IMR-90 (cell line): ENCODE results near the gene BTNL8.

ENCODE experiments used
- CEBPB ChIP-seq: IDR thresholded peaks from 2 replicates; pipeline ENCODE4 v1.6.1; 2012; ENCODE audit warnings: low read depth, low read length, improper control_type of control experiment
- CHD1 ChIP-seq: IDR thresholded peaks from 2 replicates; pipeline ENCODE4 v1.6.1; 2012; ENCODE audit warnings: low read depth, low read length, improper control_type of control experiment
- CTCF ChIP-seq: conservative IDR thresholded peaks from 2 replicates; pipeline ENCODE4 v1.5.1; 2012; ENCODE audit warnings: mild to moderate bottlenecking, low read depth, low read length, improper control_type of control experiment
- FOS ChIP-seq: fragments of 150-350 bp; IDR thresholded peaks from 2 replicates; pipeline ENCODE4 v1.6.1; 2016; ENCODE audit warnings: low read depth, low read length
- MXI1 ChIP-seq: IDR thresholded peaks from 2 replicates; pipeline ENCODE4 v1.6.1; 2012; ENCODE audit warnings: low read depth, mild to moderate bottlenecking, low read length, moderate library complexity, borderline replicate concordance
- POLR2A ChIP-seq: IDR thresholded peaks from 2 replicates; pipeline ENCODE4 v1.6.1; 2012; ENCODE audit warnings: mild to moderate bottlenecking, low read depth, low read length
- RAD21 ChIP-seq: IDR thresholded peaks from 2 replicates; pipeline ENCODE4 v1.6.1; 2012; ENCODE audit warnings: low read length, improper control_type of control experiment
- RFX5 ChIP-seq: IDR thresholded peaks from 2 replicates; pipeline ENCODE4 v1.8.0; 2012; ENCODE audit warnings: low read depth, mild to moderate bottlenecking, low read length, moderate library complexity
- SMC3 ChIP-seq: fragments of 150-350 bp; IDR thresholded peaks from 2 replicates; pipeline ENCODE4 v1.6.1; 2016; ENCODE audit warnings: low read depth, mild to moderate bottlenecking, antibody characterized with exemption, low read length, moderate library complexity
- USF2 ChIP-seq: fragments of 150-350 bp; IDR thresholded peaks from 2 replicates; pipeline ENCODE4 v1.6.1; 2017; ENCODE audit warnings: mild to moderate bottlenecking, antibody characterized with exemption, low read length, low read depth

GRCh38 chr5:180901319-180902009, 2.5 kb downstream of the BTNL8 start:
- TF ChIP-seq CTCF: no peak
- no peak for TF ChIP-seq RAD21
- TF ChIP-seq POLR2A: no peak
- no peak for TF ChIP-seq FOS
- no peak for TF ChIP-seq USF2
- TF ChIP-seq RFX5: no peak
- TF ChIP-seq CHD1: no peak
- no peak for TF ChIP-seq CEBPB
- no peak for TF ChIP-seq SMC3
- no peak for TF ChIP-seq MXI1
